K562 (cell line): ENCODE measurements around the gene CAPN3. TPM values are rescaled to one million over a fixed set of nuclear protein-coding genes. Genes with fewer than 3 reads are reported as not detected.

Experiments
- ATAC-seq: fragments of 200-7000 bp; cut with Tn5 transposase; 3 replicates; pipeline ENCODE4 v1.9.1; 2020; ENCODE audit warnings: moderate library complexity
- BruUV-seq: library from RNA; stranded (reverse); fragments of 400-500 nt; replicated peaks from 2 replicates; lab custom pipeline; 2021; lab: Mats Ljungman, UMichigan
- CTCF ChIA-PET: fragments of 300-600 bp; formaldehyde crosslinking; extraction: SDS; loops from one replicate; lab custom pipeline; 2021; ENCODE audit warnings: low intra/inter-chr PET ratio; lab: Yijun Ruan, JAX
- POLR2A ChIA-PET: fragments of 300-600, 350-650 bp; sonication (Branson Sonifier 250); formaldehyde crosslinking; extraction: SDS; loops from one replicate; lab custom pipeline; 2021; ENCODE audit warnings: antibody characterized with exemption, inconsistent platforms; lab: Yijun Ruan, JAX
- DNase-seq, 4 experiments: peaks; one replicate each; pipeline versions ENCODE4 v3.0.0 to v3.0.0-alpha.2; 2011 to 2018; ENCODE audit warnings: low spot score in 3 of 4, mixed read lengths in 3 of 4; ENCODE audit errors: extremely low read depth in 1 of 4
- FAIRE-seq: peaks from 2 replicates; lab custom pipeline; 2011; peaks lifted over from hg19 to GRCh38; lab: Jason Lieb, UNC
- H2AFZ ChIP-seq: 2 replicates; pipeline ENCODE4 v1.6.0; 2011; ENCODE audit warnings: low read depth, low read length, control low read depth, inconsistent platforms
- H3K27ac ChIP-seq: fragments of 200-600 bp; 3 replicates; pipeline ENCODE4 v1.8.0; 2011; ENCODE audit warnings: low read depth, mild to moderate bottlenecking, control low read depth, inconsistent platforms, low read length, moderate library complexity, mixed read lengths; ENCODE audit errors: extremely low read depth
- H3K27me3 ChIP-seq, 2 experiments: fragments of 300-600 bp in 1 of 2; 2 replicates in 1 of 2; 3 replicates in 1 of 2; pipeline versions ENCODE4 v1.6.0 to v1.8.0; 2011; ENCODE audit warnings: inconsistent platforms in 2 of 2, low read length in 2 of 2, mild to moderate bottlenecking in 1 of 2, mixed read lengths in 1 of 2, moderate library complexity in 1 of 2; ENCODE audit not compliant: control insufficient read depth in 2 of 2, insufficient read depth in 2 of 2
- H3K36me3 ChIP-seq: fragments of 300-600 bp; 3 replicates; pipeline ENCODE4 v1.8.0; 2011; ENCODE audit warnings: mild to moderate bottlenecking, low read length, inconsistent platforms; ENCODE audit not compliant: control insufficient read depth, insufficient read depth
- H3K4me1 ChIP-seq, 2 experiments: fragments of 200-600 bp in 1 of 2; replicated peaks in 1 of 2; 2 replicates in 1 of 2; 3 replicates in 1 of 2; pipeline versions ENCODE4 v1.5.1 to v1.8.0; 2011; ENCODE audit warnings: inconsistent platforms in 2 of 2, low read length in 2 of 2, mild to moderate bottlenecking in 1 of 2, mixed read lengths in 1 of 2, moderate library complexity in 1 of 2; ENCODE audit not compliant: control insufficient read depth in 2 of 2, insufficient read depth in 2 of 2
- H3K4me2 ChIP-seq: 2 replicates; pipeline ENCODE4 v1.6.1; 2011; ENCODE audit warnings: low read length, control low read depth, inconsistent platforms, mixed read lengths; ENCODE audit not compliant: insufficient read depth
- H3K4me3 ChIP-seq: fragments of 200-600 bp; sonication (generic), shearing (Covaris generic); 2 replicates; pipeline ENCODE4 v1.5.1; 2016; ENCODE audit warnings: control low read depth, inconsistent platforms
- H3K79me2 ChIP-seq: fragments of 200-600 bp; 3 replicates; pipeline ENCODE4 v1.8.0; 2011; ENCODE audit warnings: low read length, inconsistent platforms; ENCODE audit not compliant: control insufficient read depth, insufficient read depth
- H3K9ac ChIP-seq, 2 experiments: 2 replicates each; pipeline versions ENCODE4 v1.6.0 to v1.6.1; 2011; ENCODE audit warnings: low read depth in 2 of 2, low read length in 2 of 2, control low read depth in 1 of 2, inconsistent platforms in 1 of 2, mild to moderate bottlenecking in 1 of 2, mixed read lengths in 1 of 2; ENCODE audit not compliant: insufficient read depth in 1 of 2
- H3K9me1 ChIP-seq: one replicate; pipeline ENCODE4 v1.6.0; 2011; ENCODE audit warnings: inconsistent platforms, mild to moderate bottlenecking, low read length, moderate library complexity; ENCODE audit not compliant: control insufficient read depth, insufficient read depth
- H3K9me3 ChIP-seq: replicated peaks from 2 replicates; pipeline ENCODE4 v1.5.1; 2011; ENCODE audit warnings: low read depth, low read length, inconsistent platforms; ENCODE audit not compliant: control insufficient read depth, insufficient read depth
- H4K20me1 ChIP-seq: replicated peaks from 2 replicates; pipeline ENCODE4 v1.6.1; 2011; ENCODE audit warnings: low read length, inconsistent platforms, mixed read lengths; ENCODE audit not compliant: control insufficient read depth, insufficient read depth
- ATF6 ChIP-seq: sonication (generic); formaldehyde crosslinking; IDR thresholded peaks from 2 replicates; pipeline ENCODE4 v1.4.0; 2020; ENCODE audit warnings: mild to moderate bottlenecking, missing genetic modification reagents
- BMI1 ChIP-seq: fragments of 150-350 bp; IDR thresholded peaks from 2 replicates; pipeline ENCODE4 v1.6.1; 2014; ENCODE audit warnings: low read length
- CHD1 ChIP-seq: fragments of 200-600 bp; sonication (generic); IDR thresholded peaks from one replicate; pipeline ENCODE4 v1.6.1; 2012; ENCODE audit warnings: mild to moderate bottlenecking, moderate library complexity, low read length, inconsistent platforms
- DPF2 ChIP-seq: fragments of 450-650 bp; IDR thresholded peaks from 2 replicates; pipeline ENCODE4 v1.6.1; 2016
- HNRNPUL1 ChIP-seq: fragments of 200-400 bp; formaldehyde crosslinking; IDR thresholded peaks from 2 replicates; pipeline ENCODE4 v1.6.1; 2017; ENCODE audit warnings: low read length
- LARP7 ChIP-seq: fragments of 450-650 bp; IDR thresholded peaks from 2 replicates; pipeline ENCODE4 v1.6.1; 2016
- POLR2G ChIP-seq: fragments of 200-400 bp; formaldehyde crosslinking; IDR thresholded peaks from 2 replicates; pipeline ENCODE4 v1.6.1; 2017; ENCODE audit warnings: low read depth, mild to moderate bottlenecking, antibody characterized with exemption, low read length, moderate library complexity
- SREBF1 ChIP-seq: fragments of 150-350 bp; IDR thresholded peaks from 2 replicates; pipeline ENCODE4 v1.6.1; 2014; ENCODE audit warnings: antibody characterized with exemption, low read depth, low read length, borderline replicate concordance
- SRSF7 ChIP-seq: fragments of 200-400 bp; formaldehyde crosslinking; optimal IDR thresholded peaks from 2 replicates; pipeline ENCODE3; 2017; ENCODE audit warnings: mild to moderate bottlenecking, low read depth, low read length
- STAG1 ChIP-seq: sonication (generic); formaldehyde crosslinking; IDR thresholded peaks from 2 replicates; pipeline ENCODE4 v1.5.0; 2020; ENCODE audit warnings: missing genetic modification reagents, borderline replicate concordance
- TEAD1 ChIP-seq, 2 experiments: fragments of 450-650 bp in 1 of 2; sonication (generic) in 1 of 2; formaldehyde crosslinking; IDR thresholded peaks; 2 replicates each; pipeline versions ENCODE4 v1.4.0 to v1.8.0; 2020 to 2022; ENCODE audit warnings: mild to moderate bottlenecking in 2 of 2, missing genetic modification reagents in 1 of 2
- TFE3 ChIP-seq: fragments of 450-650 bp; formaldehyde crosslinking; IDR thresholded peaks from 2 replicates; pipeline ENCODE4 v1.4.0; 2020; ENCODE audit warnings: mild to moderate bottlenecking, mixed read lengths
- TRIM28 ChIP-seq: fragments of 450-650 bp; IDR thresholded peaks from 2 replicates; pipeline ENCODE4 v1.6.1; 2017
- USF1 ChIP-seq: sonication (generic); formaldehyde crosslinking; IDR thresholded peaks from 2 replicates; pipeline ENCODE4 v1.9.0; 2022; ENCODE audit warnings: mild to moderate bottlenecking, missing genetic modification reagents
- ZNF668 ChIP-seq: fragments of 250-450 bp; sonication (Bioruptor Pico); IDR thresholded peaks from 2 replicates; pipeline ENCODE4 v1.8.0; 2022; ENCODE audit warnings: mild to moderate bottlenecking, inconsistent platforms
- ZNF695 ChIP-seq: fragments of 450-650 bp; formaldehyde crosslinking; IDR thresholded peaks from 2 replicates; pipeline ENCODE4 v1.4.0; 2020; ENCODE audit warnings: mild to moderate bottlenecking, moderate library complexity
- ZNF830 ChIP-seq: fragments of 250-450 bp; sonication (Bioruptor Pico); IDR thresholded peaks from 2 replicates; pipeline ENCODE4 v1.5.0; 2021; ENCODE audit warnings: mild to moderate bottlenecking
- WGBS: fragments of 100-300 bp; shearing (Covaris generic); methylation state at CpG from one replicate; pipeline ENCODE4 v1.1.6; 2016; ENCODE audit warnings: low coverage, mixed read lengths; ENCODE audit not compliant: insufficient coverage; ENCODE audit errors: missing lambda C conversion rate; 5-methylcytosine and 5-hydroxymethylcytosine counted together
- in situ Hi-C: fragments of 300-500 bp; cut with MboI; formaldehyde crosslinking; loops from 4 replicates; pipeline ENCODE4 v1.15.0; 2018; ENCODE audit warnings: inconsistent platforms, mixed read lengths
- intact Hi-C: fragments of 100-400 bp; cut with micrococcal nuclease; formaldehyde crosslinking; loops from 2 replicates; pipeline ENCODE4 v1.14.2; 2022
- polyA plus RNA-seq, 8 experiments: library from polyadenylated mRNA; depleted of rRNA in 4 of 8; stranded (reverse) in 5 of 8; unstranded in 3 of 8; fragments of >200 nt; fragmentation: Nextera tagmentation in 2 of 8; fragmentation: Illumina TruSeq in 1 of 8; extraction: Ambion mirVana in 2 of 8; extraction: Trizol in 1 of 8; gene quantifications; 2 replicates each; pipeline versions ENCODE4 v1.2.1 to v1.2.3, GENCODE V29; 2011 to 2014; ENCODE audit warnings: inconsistent platforms in 1 of 8, missing spikeins in 1 of 8
- total RNA-seq, 7 experiments: library from RNA; depleted of rRNA in 6 of 7; stranded (reverse); fragments of >200 nt in 6 of 7; fragmentation: Illumina TruSeq in 2 of 7; extraction: Trizol in 2 of 7; gene quantifications; 2 replicates each; pipeline versions ENCODE4 v1.2.1 to v1.2.3, GENCODE V29; 2011 to 2021; ENCODE audit warnings: low replicate concordance in 1 of 7
- TF ChIP-seq, protein P1 (sequence below), 3 experiments: fragments of 200-800 bp in 1 of 3; sonication (Bioruptor generic) in 1 of 3; sonication (generic) in 1 of 3; formaldehyde crosslinking in 1 of 3; IDR thresholded peaks; 2 replicates each; pipeline versions ENCODE4 v1.6.1 to v1.8.0; 2016 to 2022; ENCODE audit warnings: mild to moderate bottlenecking in 2 of 3, missing compliant biosample characterization in 2 of 3, missing genetic modification characterization in 2 of 3, missing genetic modification reagents in 1 of 3

CAPN3 gene
- total and polyA plus RNA-seq, 9 of the 15 experiments (the other 6 are each of a cell fraction or from before 2014, with no cell fraction given): 0.03 to 0.34 (median 0.20) TPM; not detected in 2

GRCh38 chr15:42461261-42461660 is 102.0 kb downstream of the CAPN3 start:
- TF ChIP-seq LARP7 (no peak), ZNF695 (no peak), CHD1 (no peak), TFE3 (no peak), ATF6 (no peak), USF1 (no peak), SRSF7 (no peak), TRIM28 (no peak), SREBF1 (no peak), DPF2 (no peak), POLR2G (no peak), HNRNPUL1 (no peak), STAG1 (CRISPR knock-in tag) (no peak), ZNF668 (no peak), ZNF830 (CRISPR knock-in tag) (no peak), BMI1 (no peak), TEAD1 (CRISPR knock-in tag; IDR thresholded peaks at IDR 0.05) (no peak)
- TF ChIP-seq, protein P1, sequence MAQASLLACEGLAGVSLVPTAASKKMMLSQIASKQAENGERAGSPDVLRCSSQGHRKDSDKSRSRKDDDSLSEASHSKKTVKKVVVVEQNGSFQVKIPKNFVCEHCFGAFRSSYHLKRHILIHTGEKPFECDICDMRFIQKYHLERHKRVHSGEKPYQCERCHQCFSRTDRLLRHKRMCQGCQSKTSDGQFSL (CRISPR knock-in tag; IDR thresholded peaks at IDR 0.05): no peak
- TF ChIP-seq, protein P1 (tag; IDR thresholded peaks at IDR 0.05): no peak
- intact Hi-C loops: no loop called here
- Histone ChIP-seq H3K9me3 (no peaks in the 10 kb centered on the region), H4K20me1 (no peaks in the 10 kb centered on the region; the same call in 1 of the 2 replicates), H3K9ac (no peak overlapping the region), H3K27ac (no peak overlapping the region), H3K79me2 (no peaks in the 10 kb centered on the region; the same call in 2 of the 3 replicates), H3K4me2 (no peak overlapping the region), H2AFZ (no peak overlapping the region), H3K4me1 (no peaks in the 10 kb centered on the region), H3K9me1 (no peaks in the 10 kb centered on the region), H3K27me3 (no peaks in the 10 kb centered on the region), H3K36me3 (peaks cover 40% of the 10 kb centered on the region; the same call in 1 of the 3 replicates), H3K4me3 (no peak overlapping the region)
- DNase-seq (no peak), ATAC-seq (no peak), FAIRE-seq (no peak)
- 79% methylated on average over 3 of the region's 3 CpGs for WGBS
- ChIA-PET CTCF (no interaction called here), POLR2A (interaction anchor here (0.9 kb wide), 1 partner anchor 16 kb away, joined by 3 read pairs; no protein-coding TSS in a partner anchor)
- in situ Hi-C loops: no loop called here
- BruUV-seq: no TSS peak
